ENCODE measurements around the gene CSF1. TPM values are rescaled to one million over a fixed set of nuclear protein-coding genes. Genes with fewer than 3 reads are reported as not detected.

Gene CSF1
- total RNA-seq, 1 donor = 64.8 TPM

DNA sequence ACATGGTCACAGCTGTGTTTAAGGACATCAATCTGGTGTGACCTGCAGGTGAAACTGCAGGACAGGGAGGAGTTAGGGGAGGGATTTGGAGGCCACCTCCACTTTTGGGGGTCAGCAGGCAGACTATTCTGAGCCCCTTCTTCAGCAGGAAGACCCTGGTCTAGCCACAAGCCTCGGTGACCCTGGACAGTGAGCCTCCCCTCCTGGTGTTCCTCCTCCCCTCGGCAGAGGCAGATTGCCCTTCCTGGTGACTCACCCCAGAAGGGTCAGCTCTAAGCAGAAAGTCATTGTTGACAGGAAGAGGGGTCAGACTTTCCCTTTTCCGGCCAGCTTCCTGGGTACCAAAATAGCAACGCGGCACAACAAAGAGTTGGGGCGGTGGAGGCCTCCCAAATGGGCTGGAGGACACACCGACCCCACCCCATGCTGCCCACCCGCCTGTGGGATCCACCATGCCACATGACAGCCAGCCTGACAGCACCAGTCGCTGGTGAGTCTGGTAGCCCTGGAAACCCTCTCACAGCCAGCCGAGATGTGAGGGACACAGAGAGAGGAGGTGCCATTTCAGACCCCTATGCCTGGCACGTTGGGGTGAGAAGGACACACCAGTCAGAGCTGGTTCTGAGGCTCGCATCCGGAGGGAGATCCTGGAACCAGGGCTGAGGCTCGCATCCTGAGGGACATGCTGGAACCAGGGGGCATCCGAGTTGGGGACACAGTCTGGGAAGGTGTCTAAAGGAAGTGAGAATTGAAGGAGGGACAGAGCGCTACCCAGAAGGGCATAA, 14.7 kb upstream of the CSF1 start:
- peak; percentile 59 for DNase-seq (ENCODE audit: low read depth)
- TF ChIP-seq, protein P1, sequence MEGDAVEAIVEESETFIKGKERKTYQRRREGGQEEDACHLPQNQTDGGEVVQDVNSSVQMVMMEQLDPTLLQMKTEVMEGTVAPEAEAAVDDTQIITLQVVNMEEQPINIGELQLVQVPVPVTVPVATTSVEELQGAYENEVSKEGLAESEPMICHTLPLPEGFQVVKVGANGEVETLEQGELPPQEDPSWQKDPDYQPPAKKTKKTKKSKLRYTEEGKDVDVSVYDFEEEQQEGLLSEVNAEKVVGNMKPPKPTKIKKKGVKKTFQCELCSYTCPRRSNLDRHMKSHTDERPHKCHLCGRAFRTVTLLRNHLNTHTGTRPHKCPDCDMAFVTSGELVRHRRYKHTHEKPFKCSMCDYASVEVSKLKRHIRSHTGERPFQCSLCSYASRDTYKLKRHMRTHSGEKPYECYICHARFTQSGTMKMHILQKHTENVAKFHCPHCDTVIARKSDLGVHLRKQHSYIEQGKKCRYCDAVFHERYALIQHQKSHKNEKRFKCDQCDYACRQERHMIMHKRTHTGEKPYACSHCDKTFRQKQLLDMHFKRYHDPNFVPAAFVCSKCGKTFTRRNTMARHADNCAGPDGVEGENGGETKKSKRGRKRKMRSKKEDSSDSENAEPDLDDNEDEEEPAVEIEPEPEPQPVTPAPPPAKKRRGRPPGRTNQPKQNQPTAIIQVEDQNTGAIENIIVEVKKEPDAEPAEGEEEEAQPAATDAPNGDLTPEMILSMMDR (IDR thresholded peaks at IDR 0.05; ENCODE audit: insufficient read depth, low read depth, low read length) = no peak
- no peak overlapping the region for H3K4me3 ChIP-seq (ENCODE audit: low read depth, low read length)

DNA sequence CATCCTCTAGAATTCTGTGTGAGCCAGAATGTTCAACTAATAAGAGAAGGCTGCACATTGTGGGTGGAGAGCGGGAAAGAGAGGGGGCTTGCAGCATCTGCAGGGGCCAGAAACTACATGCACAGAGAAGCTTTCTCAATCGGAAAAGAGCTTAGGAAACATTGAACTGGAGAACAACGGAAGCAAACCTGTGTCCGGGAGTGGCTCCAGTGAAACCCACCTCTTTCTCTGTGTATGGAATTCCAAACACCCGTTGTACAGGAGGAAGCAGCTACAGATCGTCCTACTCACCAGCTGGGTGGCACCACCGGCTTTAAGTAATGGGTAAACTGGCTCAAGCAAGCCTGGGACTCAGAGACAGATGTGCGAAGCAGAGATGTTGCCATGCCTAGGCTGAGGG, 14.0 kb upstream of the CSF1 start:
- TF ChIP-seq, protein P1 (IDR thresholded peaks at IDR 0.05; ENCODE audit: insufficient read depth, low read depth, low read length) = no peak
- H3K4me3 ChIP-seq (ENCODE audit: low read depth, low read length) = no peak overlapping the region
- no peak for DNase-seq (ENCODE audit: low read depth)

DNA sequence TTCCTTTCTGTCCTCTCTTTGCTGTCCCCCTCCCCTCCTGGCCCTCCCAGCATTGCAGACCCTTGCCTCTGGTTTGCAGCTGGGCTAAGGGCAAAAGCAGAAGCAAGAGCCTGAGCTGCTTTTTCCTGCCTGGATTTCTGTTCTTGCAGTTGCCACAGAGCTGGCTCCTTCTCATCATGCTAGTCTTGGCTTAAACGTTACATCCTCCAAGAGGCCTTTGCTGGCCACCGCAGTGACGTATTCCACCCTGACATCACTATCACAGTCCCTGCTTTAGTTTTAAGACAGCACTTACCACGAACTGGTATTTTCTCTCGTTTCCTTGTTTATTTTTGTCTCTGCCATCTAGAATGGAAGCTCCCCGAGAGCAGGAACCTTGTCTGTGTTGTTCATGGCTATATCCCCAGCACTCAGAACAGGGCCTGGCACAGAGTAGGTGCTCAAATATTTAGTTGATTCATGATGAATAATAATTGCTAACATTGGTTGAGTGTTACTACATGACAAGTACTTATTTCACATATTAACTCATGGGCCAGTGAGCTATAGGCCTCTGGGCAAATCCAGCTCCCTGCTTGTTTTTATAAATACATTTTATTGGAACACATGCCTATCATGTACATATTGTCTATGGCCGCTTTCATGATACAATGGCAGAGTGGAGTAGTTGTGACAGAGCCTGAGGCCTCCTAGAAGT, 13.2 kb upstream of the CSF1 start:
- no peak for DNase-seq (ENCODE audit: low read depth)
- TF ChIP-seq, protein P1 (IDR thresholded peaks at IDR 0.05; ENCODE audit: insufficient read depth, low read depth, low read length) = no peak
- H3K4me3 ChIP-seq (ENCODE audit: low read depth, low read length) = no peak overlapping the region

DNA sequence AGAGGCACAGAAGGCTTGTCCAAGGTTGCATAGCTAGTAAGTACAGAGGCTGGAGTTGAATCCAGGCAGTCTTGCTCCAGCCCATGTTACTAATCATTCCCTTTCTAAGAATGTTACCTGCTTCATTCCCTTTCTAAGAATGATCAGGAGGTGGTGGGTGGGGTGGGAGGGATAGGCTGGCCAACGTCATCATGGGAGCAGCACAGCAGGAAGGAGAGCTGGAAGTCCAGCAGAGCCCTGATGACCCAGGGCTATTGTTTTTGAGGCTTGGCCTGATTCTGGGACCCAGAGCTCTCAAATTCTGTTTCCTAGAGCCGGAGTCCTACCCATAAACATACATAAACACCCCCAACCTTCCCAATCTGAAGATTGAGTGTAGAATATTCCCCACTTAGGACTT, 11.8 kb upstream of the CSF1 start:
- TF ChIP-seq, protein P1 (IDR thresholded peaks at IDR 0.05; ENCODE audit: insufficient read depth, low read depth, low read length) = no peak
- DNase-seq (ENCODE audit: low read depth) = no peak
- no peak overlapping the region for H3K4me3 ChIP-seq (ENCODE audit: low read depth, low read length)

DNA sequence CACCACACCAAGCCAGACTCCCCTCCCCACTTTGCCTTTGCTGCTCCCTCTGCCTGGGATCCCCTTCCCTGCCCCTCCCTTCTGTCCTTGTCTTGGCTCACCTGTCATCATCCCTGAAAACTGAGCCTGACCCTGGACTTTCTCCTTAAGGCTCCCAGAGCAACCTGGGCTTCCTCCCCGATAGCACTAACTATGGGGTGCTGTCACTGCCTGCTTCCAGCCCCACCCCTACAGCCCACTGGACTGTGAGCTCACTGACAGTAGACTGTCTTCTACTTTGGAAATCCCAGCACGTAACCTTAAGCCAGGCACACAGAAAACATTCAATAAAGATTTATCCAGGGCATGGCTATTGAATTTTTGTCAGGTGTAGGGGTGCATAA, 9.5 kb upstream of the CSF1 start:
- TF ChIP-seq, protein P1 (IDR thresholded peaks at IDR 0.05; ENCODE audit: insufficient read depth, low read depth, low read length) = no peak
- H3K4me3 ChIP-seq (ENCODE audit: low read depth, low read length) = no peak overlapping the region
- DNase-seq (ENCODE audit: low read depth) = no peak

DNA sequence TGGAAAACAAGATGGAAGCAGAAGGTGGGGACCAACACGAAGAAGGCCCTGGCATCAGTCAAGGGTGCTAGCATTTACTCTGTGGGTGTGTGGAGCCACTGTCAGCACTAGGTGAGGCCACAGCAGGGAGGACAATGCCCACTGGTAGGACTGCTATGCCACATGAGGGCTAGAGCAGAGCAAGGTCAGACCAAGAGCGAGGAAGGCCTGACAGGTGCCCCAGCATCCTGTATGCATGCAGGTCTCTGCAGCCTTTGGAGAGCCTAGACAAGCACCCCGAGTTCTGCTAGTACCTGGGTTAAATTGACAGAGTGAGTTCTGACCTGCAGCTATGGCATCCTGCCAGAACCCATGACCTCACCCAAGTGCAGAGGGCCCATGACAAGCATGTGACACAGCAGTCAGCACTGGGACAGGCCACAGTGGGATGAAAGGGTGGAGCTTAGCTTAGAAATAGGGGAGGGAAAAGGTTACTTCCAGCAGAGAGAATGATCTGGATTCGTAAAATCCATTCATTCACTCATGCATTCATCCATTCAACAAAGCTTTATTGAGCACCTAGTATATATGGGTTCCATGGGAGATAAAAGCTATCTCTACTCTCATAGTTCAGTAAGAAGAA, 9.0 kb upstream of the CSF1 start:
- H3K4me3 ChIP-seq (ENCODE audit: low read depth, low read length) = no peak overlapping the region
- TF ChIP-seq, protein P1 (IDR thresholded peaks at IDR 0.05; ENCODE audit: insufficient read depth, low read depth, low read length) = no peak
- DNase-seq (ENCODE audit: low read depth) = no peak

All from fibroblast of villous mesenchyme (primary cell).